Endothelial cell of umbilical vein (primary cell): ENCODE results near the gene TMEM52B. TPM values are rescaled to one million over a fixed set of nuclear protein-coding genes. Genes with fewer than 3 reads are reported as not detected.

Experiments
- BruUV-seq: library from RNA; stranded (reverse); fragments of 400-500 nt; replicated peaks from 2 replicates; lab custom pipeline; 2021; lab: Mats Ljungman, UMichigan
- CTCF ChIA-PET: fragments of 300-600, 350-600 bp; sonication (Branson Sonifier 250); formaldehyde crosslinking; loops from one replicate; lab custom pipeline; 2021; ENCODE audit warnings: antibody characterized with exemption, inconsistent platforms; lab: Charles Lee
- POLR2A ChIA-PET: fragments of 300-600, 350-600 bp; sonication (Branson Sonifier 250); formaldehyde crosslinking; loops from one replicate; lab custom pipeline; 2021; ENCODE audit warnings: antibody characterized with exemption, inconsistent platforms; lab: Charles Lee
- DNase-seq: peaks from one replicate; pipeline ENCODE4 v3.0.0-alpha.2; 2011; ENCODE audit warnings: low read depth, low spot score
- FAIRE-seq: peaks from 2 replicates; lab custom pipeline; 2011; peaks lifted over from hg19 to GRCh38; lab: Jason Lieb, UNC
- H2AFZ ChIP-seq: 2 replicates; pipeline ENCODE4 v1.6.0; 2012; ENCODE audit warnings: low read depth, low read length, control low read depth, inconsistent platforms
- H3K27ac ChIP-seq: 2 replicates; pipeline ENCODE4 v1.5.1; 2011; ENCODE audit warnings: low read depth, mild to moderate bottlenecking, control low read depth, low read length, moderate library complexity; ENCODE audit not compliant: insufficient read depth
- H3K27me3 ChIP-seq, 2 experiments: 2 replicates each; pipeline versions ENCODE4 v1.6.0 to v1.6.1; 2011; ENCODE audit warnings: low read length in 2 of 2, mixed read lengths in 1 of 2; ENCODE audit not compliant: control insufficient read depth in 2 of 2, insufficient read depth in 2 of 2
- H3K36me3 ChIP-seq, 2 experiments: 2 replicates in 1 of 2; 3 replicates in 1 of 2; pipeline ENCODE4 v1.5.1; 2011; ENCODE audit warnings: low read length in 2 of 2, mild to moderate bottlenecking in 1 of 2, moderate library complexity in 1 of 2; ENCODE audit not compliant: control insufficient read depth in 2 of 2, insufficient read depth in 2 of 2; ENCODE audit errors: extremely low read depth in 1 of 2
- H3K4me1 ChIP-seq: 3 replicates; pipeline ENCODE4 v1.5.1; 2011; ENCODE audit warnings: mild to moderate bottlenecking, low read length; ENCODE audit not compliant: control insufficient read depth, insufficient read depth; ENCODE audit errors: extremely low read depth
- H3K4me2 ChIP-seq: 2 replicates; pipeline ENCODE4 v1.6.1; 2011; ENCODE audit warnings: low read length, control low read depth, mixed read lengths; ENCODE audit not compliant: insufficient read depth
- H3K4me3 ChIP-seq, 3 experiments: fragments of 200-600 bp in 1 of 3; sonication (generic), shearing (Covaris generic) in 1 of 3; replicated peaks in 1 of 3; 2 replicates each; pipeline ENCODE4 v1.5.1; 2011 to 2016; ENCODE audit warnings: control low read depth in 3 of 3, low read length in 3 of 3, mild to moderate bottlenecking in 2 of 3, inconsistent platforms in 1 of 3, low read depth in 1 of 3, moderate library complexity in 1 of 3; ENCODE audit not compliant: insufficient read depth in 1 of 3
- H3K79me2 ChIP-seq: 2 replicates; pipeline ENCODE4 v1.6.0; 2012; ENCODE audit warnings: low read length, inconsistent platforms; ENCODE audit not compliant: control insufficient read depth, insufficient read depth
- H3K9ac ChIP-seq: replicated peaks from 2 replicates; pipeline ENCODE3; 2011; ENCODE audit warnings: low read length, control low read depth; ENCODE audit not compliant: insufficient read depth; ENCODE audit errors: extremely low read depth
- H3K9me1 ChIP-seq: replicated peaks from 3 replicates; pipeline ENCODE4 v1.6.0; 2011; ENCODE audit warnings: mild to moderate bottlenecking, low read length; ENCODE audit not compliant: control insufficient read depth, insufficient read depth; ENCODE audit errors: extremely low read depth
- H3K9me3 ChIP-seq: replicated peaks from 2 replicates; pipeline ENCODE4 v1.5.1; 2012; ENCODE audit warnings: low read length, inconsistent platforms; ENCODE audit not compliant: control insufficient read depth, insufficient read depth
- H4K20me1 ChIP-seq: replicated peaks from 2 replicates; pipeline ENCODE3; 2011; ENCODE audit warnings: mild to moderate bottlenecking, low read length; ENCODE audit not compliant: control insufficient read depth, insufficient read depth; ENCODE audit errors: extremely low read depth
- CTCF ChIP-seq, 2 donors: IDR thresholded peaks; 1 replicate in 1 of 2; 2 replicates in 1 of 2; pipeline ENCODE4 v1.5.1; 2011; ENCODE audit warnings: low read length in 2 of 2, mild to moderate bottlenecking in 2 of 2, moderate library complexity in 2 of 2, control low read depth in 1 of 2, inconsistent platforms in 1 of 2, low read depth in 1 of 2; ENCODE audit not compliant: insufficient read depth in 1 of 2; ENCODE audit errors: extremely low read depth in 1 of 2
- EZH2 ChIP-seq: IDR thresholded peaks from 2 replicates; pipeline ENCODE4 v1.6.1; 2012; ENCODE audit warnings: borderline replicate concordance, low read depth, mild to moderate bottlenecking, moderate library complexity, low read length, inconsistent platforms; ENCODE audit not compliant: severe bottlenecking
- FOS ChIP-seq: IDR thresholded peaks from 2 replicates; pipeline ENCODE4 v1.6.1; 2011; ENCODE audit warnings: mild to moderate bottlenecking, low read length, moderate library complexity, borderline replicate concordance; ENCODE audit not compliant: insufficient read depth
- GATA2 ChIP-seq: IDR thresholded peaks from 2 replicates; pipeline ENCODE4 v1.7.0; 2011; ENCODE audit warnings: low read depth, mild to moderate bottlenecking, moderate library complexity, mixed read lengths, low read length; ENCODE audit not compliant: insufficient read length, insufficient read depth
- JUN ChIP-seq: IDR thresholded peaks from 2 replicates; pipeline ENCODE4 v1.6.1; 2011; ENCODE audit warnings: borderline replicate concordance, low read depth; ENCODE audit not compliant: insufficient read length, insufficient read depth
- MYC ChIP-seq: IDR thresholded peaks from one replicate; pipeline ENCODE4 v1.6.1; 2011; ENCODE audit warnings: mild to moderate bottlenecking, low read depth, low read length
- POLR2AphosphoS5 ChIP-seq: IDR thresholded peaks from 2 replicates; pipeline ENCODE4 v1.6.1; 2012; ENCODE audit warnings: low read depth, mild to moderate bottlenecking, control low read depth, low read length, moderate library complexity; ENCODE audit not compliant: insufficient read depth
- dilution Hi-C: fragments of 300-500 bp; cut with MboI; formaldehyde crosslinking; loops from one replicate; pipeline ENCODE4 v1.15.0; 2019; ENCODE audit warnings: low sequenced_read_pairs; ENCODE audit not compliant: extremely low pct_ligation_motif_present
- intact Hi-C: fragments of 100-400 bp; cut with micrococcal nuclease; formaldehyde crosslinking; loops from one replicate; pipeline ENCODE4 v1.10.0; 2022
- polyA plus RNA-seq, 4 experiments: library from polyadenylated mRNA; depleted of rRNA in 3 of 4; stranded (reverse) in 3 of 4; unstranded in 1 of 4; fragments of >200 nt; gene quantifications; 2 replicates each; pipeline versions ENCODE4 v1.2.1 to v1.2.3, GENCODE V29; 2011 to 2012; ENCODE audit warnings: missing spikeins in 1 of 4
- total RNA-seq: library from RNA; stranded (reverse); gene quantifications from 2 replicates; pipeline ENCODE4 v1.2.3, GENCODE V29; 2021
- TF ChIP-seq, protein P1 (sequence below): IDR thresholded peaks from 2 replicates; pipeline ENCODE4 v1.6.1; 2011; ENCODE audit not compliant: insufficient read depth, insufficient read length

The TMEM52B gene
- total and polyA plus RNA-seq, 2 donors (not counting 3 experiments of a cell fraction or from before 2014, with no cell fraction given), result 0.24 TPM; not detected in 1

DNA sequence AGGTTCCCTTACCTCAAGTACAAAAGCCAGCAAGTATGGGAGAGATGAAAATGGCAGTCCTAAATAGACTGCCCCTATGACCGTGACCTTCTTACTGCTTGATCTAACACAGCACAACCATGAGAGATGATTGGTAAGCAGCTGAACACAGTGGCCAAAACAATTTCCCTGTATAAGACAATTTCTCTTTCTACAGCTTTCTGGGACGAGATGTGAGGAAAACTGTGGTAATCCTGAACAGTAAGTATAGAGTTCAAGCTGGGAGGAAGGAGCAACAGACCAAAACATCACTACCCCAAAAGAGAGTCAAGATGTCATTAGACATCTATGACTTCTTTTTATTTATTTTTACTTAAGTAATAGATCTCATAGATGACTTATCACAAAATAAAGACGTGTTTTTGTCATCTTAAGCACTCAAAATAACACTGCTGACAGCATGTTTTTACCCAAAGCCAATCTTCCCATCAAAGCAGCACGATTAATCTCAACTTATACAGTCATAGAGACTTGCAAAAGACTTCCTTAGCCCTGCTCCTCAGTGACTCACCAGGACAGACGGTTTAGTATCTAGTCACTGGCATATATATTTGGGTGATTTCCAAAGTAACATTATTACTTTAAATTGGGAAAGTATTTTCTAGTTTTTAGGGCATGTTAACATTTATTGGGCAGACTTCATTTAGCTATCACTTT is 3.7 kb downstream of the TMEM52B start:
- no peaks in the 10 kb centered on the region for H3K9me3 ChIP-seq
- H3K4me1 ChIP-seq, result no peaks in the 10 kb centered on the region
- POLR2A ChIA-PET, result no interaction called here
- no peak overlapping the region for H3K4me2 ChIP-seq
- H3K4me3 ChIP-seq, result no peak overlapping the region
- TF ChIP-seq GATA2 (no peak), CTCF (IDR thresholded peaks at IDR 0.05; ENCODE audit: extremely low read depth in 1 of 2, insufficient read depth in 1 of 2, low read depth in 1 of 2, low read length in 2 of 2) (no peak), EZH2 (no peak), JUN (no peak), FOS (no peak), POLR2AphosphoS5 (no peak), MYC (no peak)
- TF ChIP-seq, protein P1, sequence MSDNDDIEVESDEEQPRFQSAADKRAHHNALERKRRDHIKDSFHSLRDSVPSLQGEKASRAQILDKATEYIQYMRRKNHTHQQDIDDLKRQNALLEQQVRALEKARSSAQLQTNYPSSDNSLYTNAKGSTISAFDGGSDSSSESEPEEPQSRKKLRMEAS, result no peak
- DNase-seq, result no peak
- CTCF ChIA-PET, result interaction anchor here (1.0 to 2.1 kb wide), 3 partner anchors 11 to 29 kb away, joined by 3 to 6 read pairs (median 3); partner anchors contain the start of gene OLR1
- no peaks in the 10 kb centered on the region for H4K20me1 ChIP-seq
- BruUV-seq, result no TSS peak
- H3K27me3 ChIP-seq, result peaks cover 16 to 26% of the 10 kb centered on the region in 2 experiments
- no peaks in the 10 kb centered on the region for H3K79me2 ChIP-seq
- H2AFZ ChIP-seq, result no peak overlapping the region
- H3K9ac ChIP-seq, result no peak overlapping the region
- H3K27ac ChIP-seq, result no peak overlapping the region
- FAIRE-seq, result no peak
- no peaks in the 10 kb centered on the region for H3K9me1 ChIP-seq
- dilution Hi-C loops, result no loop called here
- H3K36me3 ChIP-seq, result no peaks in the 10 kb centered on the region
- intact Hi-C loops, result no loop called here
